ENCODE data around the gene GIGYF2. TPM values are rescaled to one million over a fixed set of nuclear protein-coding genes. Genes with fewer than 3 reads are reported as not detected.

Gene GIGYF2
- total RNA-seq, 1 experiment from 2014 or later = 40.4 TPM

- H3K4me3 Mint-ChIP-seq (ENCODE audit: unreplicated experiment) = no peak overlapping the region
- no TSS peak for BruUV-seq (replicated peaks)
- POLR2A ChIA-PET = no interaction called here
- H3K4me1 Mint-ChIP-seq (ENCODE audit: low read depth, unreplicated experiment) = peaks cover 10% of the 10 kb centered on the region
- intact Hi-C loops (cut with micrococcal nuclease; ENCODE audit: unreplicated experiment) = no loop called here
- peaks cover 11% of the 10 kb centered on the region; the same call in 1 of the 2 replicates for H3K4me1 ChIP-seq
- no peaks in the 10 kb centered on the region for H3K27me3 Mint-ChIP-seq (ENCODE audit: insufficient read depth, unreplicated experiment)
- no peaks in the 10 kb centered on the region for H3K9me3 Mint-ChIP-seq (ENCODE audit: unreplicated experiment)
- CTCF ChIA-PET = no interaction called here
- H3K36me3 ChIP-seq (ENCODE audit: control insufficient read depth, insufficient read depth, low read length) = no peaks in the 10 kb centered on the region
- TF ChIP-seq, protein P1, sequence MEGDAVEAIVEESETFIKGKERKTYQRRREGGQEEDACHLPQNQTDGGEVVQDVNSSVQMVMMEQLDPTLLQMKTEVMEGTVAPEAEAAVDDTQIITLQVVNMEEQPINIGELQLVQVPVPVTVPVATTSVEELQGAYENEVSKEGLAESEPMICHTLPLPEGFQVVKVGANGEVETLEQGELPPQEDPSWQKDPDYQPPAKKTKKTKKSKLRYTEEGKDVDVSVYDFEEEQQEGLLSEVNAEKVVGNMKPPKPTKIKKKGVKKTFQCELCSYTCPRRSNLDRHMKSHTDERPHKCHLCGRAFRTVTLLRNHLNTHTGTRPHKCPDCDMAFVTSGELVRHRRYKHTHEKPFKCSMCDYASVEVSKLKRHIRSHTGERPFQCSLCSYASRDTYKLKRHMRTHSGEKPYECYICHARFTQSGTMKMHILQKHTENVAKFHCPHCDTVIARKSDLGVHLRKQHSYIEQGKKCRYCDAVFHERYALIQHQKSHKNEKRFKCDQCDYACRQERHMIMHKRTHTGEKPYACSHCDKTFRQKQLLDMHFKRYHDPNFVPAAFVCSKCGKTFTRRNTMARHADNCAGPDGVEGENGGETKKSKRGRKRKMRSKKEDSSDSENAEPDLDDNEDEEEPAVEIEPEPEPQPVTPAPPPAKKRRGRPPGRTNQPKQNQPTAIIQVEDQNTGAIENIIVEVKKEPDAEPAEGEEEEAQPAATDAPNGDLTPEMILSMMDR (IDR thresholded peaks at IDR 0.05; ENCODE audit: insufficient read depth in 1 of 2, low read depth in 1 of 2, low read length in 1 of 2, severe bottlenecking in 1 of 2, unreplicated experiment in 1 of 2) = no peak
- H3K27ac Mint-ChIP-seq (ENCODE audit: unreplicated experiment) = no peak overlapping the region
- no peaks in the 10 kb centered on the region for H3K27me3 ChIP-seq (replicated peaks; ENCODE audit: control insufficient read depth, insufficient read depth, low read length)
- H3K4me3 ChIP-seq (ENCODE audit: low read depth, low read length) = no peak overlapping the region
- no peak for DNase-seq
- H3K36me3 Mint-ChIP-seq (ENCODE audit: insufficient read depth, unreplicated experiment) = peaks cover 14% of the 10 kb centered on the region
- no peaks in the 10 kb centered on the region for H3K9me3 ChIP-seq
These were observed 44.8 kb downstream of the GIGYF2 start for GRCh38 chr2:232741972-232742371.

- TF ChIP-seq, protein P1 (IDR thresholded peaks at IDR 0.05; ENCODE audit: insufficient read depth in 1 of 2, low read depth in 1 of 2, low read length in 1 of 2, severe bottlenecking in 1 of 2, unreplicated experiment in 1 of 2) = no peak
- Histone ChIP-seq H3K27me3 (replicated peaks; ENCODE audit: control insufficient read depth, insufficient read depth, low read length) (no peaks in the 10 kb centered on the region), H3K36me3 (ENCODE audit: control insufficient read depth, insufficient read depth, low read length) (no peaks in the 10 kb centered on the region), H3K4me1 (peaks cover 11% of the 10 kb centered on the region; the same call in 1 of the 2 replicates), H3K9me3 (no peaks in the 10 kb centered on the region), H3K4me3 (ENCODE audit: low read depth, low read length) (no peak overlapping the region)
- H3K4me3 Mint-ChIP-seq (ENCODE audit: unreplicated experiment) = no peak overlapping the region
- ChIA-PET CTCF (no interaction called here), POLR2A (no interaction called here)
- H3K36me3 Mint-ChIP-seq (ENCODE audit: insufficient read depth, unreplicated experiment) = peaks cover 18% of the 10 kb centered on the region
- no TSS peak for BruUV-seq (replicated peaks)
- peak in 1 of 2 experiments; percentile 36 for DNase-seq
- peaks cover 10% of the 10 kb centered on the region for H3K4me1 Mint-ChIP-seq (ENCODE audit: low read depth, unreplicated experiment)
- intact Hi-C loops (cut with micrococcal nuclease; ENCODE audit: unreplicated experiment) = no loop called here
- H3K27me3 Mint-ChIP-seq (ENCODE audit: insufficient read depth, unreplicated experiment) = no peaks in the 10 kb centered on the region
- no peaks in the 10 kb centered on the region for H3K9me3 Mint-ChIP-seq (ENCODE audit: unreplicated experiment)
- no peak overlapping the region for H3K27ac Mint-ChIP-seq (ENCODE audit: unreplicated experiment)
These were observed 47.8 kb downstream of the GIGYF2 start for GRCh38 chr2:232744963-232745362.

DNA sequence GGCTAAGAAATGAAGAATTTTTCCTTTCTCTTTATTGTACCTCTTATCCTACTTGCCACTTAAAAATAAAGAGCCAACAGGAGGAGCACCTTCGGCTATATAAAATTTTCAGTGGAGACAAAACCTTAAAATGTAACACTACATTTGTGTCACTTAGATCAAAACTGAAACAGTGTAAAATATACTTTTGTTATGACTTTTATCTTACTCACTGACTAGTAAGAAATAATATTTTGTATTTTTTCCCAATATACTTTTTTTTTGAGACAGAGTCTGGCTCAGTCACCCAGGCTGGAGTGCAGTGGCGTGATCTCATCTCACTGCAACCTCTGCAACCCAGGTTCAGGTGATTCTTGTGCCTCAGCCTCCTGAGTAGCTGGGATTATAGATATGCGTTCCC is 50.9 kb downstream of the GIGYF2 start:
- Histone ChIP-seq H3K36me3 (ENCODE audit: control insufficient read depth, insufficient read depth, low read length) (no peaks in the 10 kb centered on the region), H3K27me3 (replicated peaks; ENCODE audit: control insufficient read depth, insufficient read depth, low read length) (no peaks in the 10 kb centered on the region), H3K9me3 (no peaks in the 10 kb centered on the region), H3K4me1 (peaks cover 11% of the 10 kb centered on the region; the same call in 1 of the 2 replicates), H3K4me3 (ENCODE audit: low read depth, low read length) (no peak overlapping the region)
- BruUV-seq (replicated peaks) = no TSS peak
- no peaks in the 10 kb centered on the region for H3K27me3 Mint-ChIP-seq (ENCODE audit: insufficient read depth, unreplicated experiment)
- no peaks in the 10 kb centered on the region for H3K9me3 Mint-ChIP-seq (ENCODE audit: unreplicated experiment)
- intact Hi-C loops (cut with micrococcal nuclease; ENCODE audit: unreplicated experiment) = no loop called here
- peaks cover 32% of the 10 kb centered on the region for H3K36me3 Mint-ChIP-seq (ENCODE audit: insufficient read depth, unreplicated experiment)
- no peak for DNase-seq
- no peak overlapping the region for H3K27ac Mint-ChIP-seq (ENCODE audit: unreplicated experiment)
- peaks cover 3% of the 10 kb centered on the region for H3K4me1 Mint-ChIP-seq (ENCODE audit: low read depth, unreplicated experiment)
- no peak overlapping the region for H3K4me3 Mint-ChIP-seq (ENCODE audit: unreplicated experiment)
- ChIA-PET CTCF (no interaction called here), POLR2A (interaction anchor here (0.6 kb wide), 1 partner anchor 61 kb away, joined by 3 read pairs; no protein-coding TSS in a partner anchor)
- TF ChIP-seq, protein P1 (IDR thresholded peaks at IDR 0.05; ENCODE audit: insufficient read depth in 1 of 2, low read depth in 1 of 2, low read length in 1 of 2, severe bottlenecking in 1 of 2, unreplicated experiment in 1 of 2) = no peak
